Measurements from ENCODE around the gene APOF.

APOF gene

DNA sequence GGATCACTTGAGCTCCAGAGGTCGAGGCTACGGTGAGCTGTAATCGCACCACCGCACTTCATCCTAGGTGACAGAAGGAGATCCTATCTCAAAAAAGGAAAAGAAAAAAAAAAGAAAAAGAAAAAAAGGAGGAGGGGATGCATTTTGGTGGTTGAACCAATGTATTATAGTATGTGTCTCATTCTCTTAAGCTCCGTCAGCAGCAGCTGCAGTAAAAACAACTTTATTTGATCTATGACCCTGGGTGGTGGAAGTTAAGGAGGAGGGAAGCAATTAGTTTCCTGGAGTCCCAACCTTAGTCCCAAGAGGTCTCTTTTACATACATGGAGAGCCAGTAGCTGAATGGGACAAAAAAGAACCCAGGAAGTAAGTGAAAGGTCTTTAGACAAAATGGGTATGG, 26.8 kb upstream of the APOF start:
- no peaks in the 10 kb centered on the region for H3K27me3 ChIP-seq (ENCODE audit: control insufficient read depth, insufficient read depth, low read length)
- no peaks in the 10 kb centered on the region for H3K9me3 ChIP-seq (ENCODE audit: control insufficient read depth, low read depth, low read length)
- no peak overlapping the region for H3K4me3 ChIP-seq (ENCODE audit: low read length)
- peaks cover 3% of the 10 kb centered on the region for H3K4me1 ChIP-seq (ENCODE audit: control insufficient read depth, low read depth, low read length)
- H3K36me3 ChIP-seq (ENCODE audit: control insufficient read depth, low read depth, low read length), result no peaks in the 10 kb centered on the region
- H3K27ac ChIP-seq (ENCODE audit: low read length), result no peak overlapping the region
- no peak overlapping the region for H3K9ac ChIP-seq (ENCODE audit: low read length)

DNA sequence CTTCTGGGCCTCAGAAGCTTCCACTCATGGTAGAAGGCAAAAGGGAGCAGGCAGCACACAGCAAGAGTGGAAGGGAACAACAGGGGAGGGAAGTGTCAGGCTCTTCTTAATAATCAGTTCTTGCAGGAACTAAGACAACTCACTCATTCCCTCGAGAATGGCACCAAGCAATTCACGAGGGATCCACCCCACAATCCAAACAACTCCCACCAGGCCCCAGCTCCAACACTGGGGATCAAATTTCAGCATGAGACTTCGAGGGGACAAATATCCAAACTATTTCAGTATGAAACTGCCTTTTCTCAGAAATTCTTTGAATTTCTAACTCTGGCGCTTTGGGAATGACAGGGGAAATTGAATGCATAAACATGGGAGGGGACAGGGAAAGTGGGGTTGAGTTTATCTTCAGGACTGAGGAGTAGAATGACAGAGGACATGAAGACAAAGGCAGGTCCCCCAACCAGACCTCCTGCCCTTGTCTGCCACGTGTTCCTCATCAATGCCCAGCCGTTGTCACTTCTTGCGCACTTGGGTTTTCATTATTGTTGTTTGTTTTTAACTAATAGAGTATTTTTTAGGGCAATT, 24.6 kb upstream of the APOF start:
- no peak overlapping the region for H3K9ac ChIP-seq (ENCODE audit: low read length)
- H3K9me3 ChIP-seq (ENCODE audit: control insufficient read depth, low read depth, low read length), result no peaks in the 10 kb centered on the region
- no peaks in the 10 kb centered on the region for H3K27me3 ChIP-seq (ENCODE audit: control insufficient read depth, insufficient read depth, low read length)
- no peak overlapping the region for H3K4me3 ChIP-seq (ENCODE audit: low read length)
- H3K27ac ChIP-seq (ENCODE audit: low read length), result no peak overlapping the region
- peaks cover 3% of the 10 kb centered on the region for H3K4me1 ChIP-seq (ENCODE audit: control insufficient read depth, low read depth, low read length)
- H3K36me3 ChIP-seq (ENCODE audit: control insufficient read depth, low read depth, low read length), result no peaks in the 10 kb centered on the region

DNA sequence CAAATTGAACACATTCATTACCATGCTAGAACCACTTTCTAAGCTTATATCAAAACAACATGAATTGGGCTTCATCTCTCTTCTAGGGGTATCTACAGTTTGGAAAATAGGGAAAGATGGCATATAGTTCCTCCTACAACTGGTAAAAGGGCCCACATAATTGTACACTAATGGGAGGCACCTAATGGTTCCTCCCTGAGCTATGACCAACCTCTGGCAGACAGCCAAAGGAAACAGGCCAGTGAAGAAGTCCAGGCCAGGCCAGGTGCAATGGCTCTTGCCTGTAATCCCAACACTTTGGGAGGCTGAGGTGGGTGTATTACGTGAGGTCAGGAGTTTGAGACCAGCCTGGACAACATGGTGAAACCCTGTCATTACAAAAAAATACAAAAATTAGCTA, 23.2 kb upstream of the APOF start:
- Histone ChIP-seq H3K36me3 (ENCODE audit: control insufficient read depth, low read depth, low read length) (no peaks in the 10 kb centered on the region), H3K4me3 (ENCODE audit: low read length) (no peak overlapping the region), H3K4me1 (ENCODE audit: control insufficient read depth, low read depth, low read length) (peaks cover 3% of the 10 kb centered on the region), H3K27ac (ENCODE audit: low read length) (no peak overlapping the region), H3K27me3 (ENCODE audit: control insufficient read depth, insufficient read depth, low read length) (no peaks in the 10 kb centered on the region), H3K9ac (ENCODE audit: low read length) (no peak overlapping the region), H3K9me3 (ENCODE audit: control insufficient read depth, low read depth, low read length) (no peaks in the 10 kb centered on the region)

DNA sequence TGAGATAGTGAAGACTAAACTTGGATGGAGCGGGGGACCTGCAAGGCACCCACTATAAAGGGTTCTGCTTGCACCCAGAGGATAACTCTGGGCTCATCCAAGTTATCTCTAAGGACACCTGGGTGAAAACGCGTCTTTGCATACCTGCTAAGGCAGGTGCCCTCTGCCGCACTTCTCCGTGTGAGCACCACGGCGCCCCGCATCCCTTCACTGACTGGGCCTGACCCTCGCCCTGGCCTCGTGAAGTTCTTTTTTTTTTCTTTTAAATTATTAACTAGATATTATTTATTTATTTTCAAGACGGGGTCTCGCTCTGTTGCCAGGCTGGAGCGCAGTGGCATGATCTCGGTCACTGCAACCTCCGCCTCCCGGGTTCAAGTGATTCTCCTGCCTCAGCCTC, 20.0 kb upstream of the APOF start:
- Histone ChIP-seq H3K9ac (ENCODE audit: low read length) (no peak overlapping the region), H3K4me3 (ENCODE audit: low read length) (no peak overlapping the region), H3K27me3 (ENCODE audit: control insufficient read depth, insufficient read depth, low read length) (no peaks in the 10 kb centered on the region), H3K9me3 (ENCODE audit: control insufficient read depth, low read depth, low read length) (no peaks in the 10 kb centered on the region), H3K27ac (ENCODE audit: low read length) (no peak overlapping the region), H3K4me1 (ENCODE audit: control insufficient read depth, low read depth, low read length) (peaks cover 4% of the 10 kb centered on the region), H3K36me3 (ENCODE audit: control insufficient read depth, low read depth, low read length) (no peaks in the 10 kb centered on the region)

DNA sequence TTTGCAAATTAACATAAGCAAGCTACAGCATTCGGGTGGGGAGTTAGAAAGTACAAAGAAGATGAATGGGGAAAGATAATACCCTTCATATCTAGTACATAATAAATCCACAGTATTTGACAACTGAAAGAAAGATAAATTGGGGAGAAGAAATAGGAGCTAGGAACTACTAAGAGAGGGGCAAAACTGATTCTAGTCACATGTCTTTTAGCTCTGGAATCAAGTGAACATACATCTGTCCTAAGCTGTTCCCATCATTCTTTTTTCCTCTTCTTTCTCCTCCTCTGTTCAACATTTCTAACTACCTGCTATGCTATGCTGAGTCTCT, 15.3 kb upstream of the APOF start:
- Histone ChIP-seq H3K4me3 (ENCODE audit: low read length) (no peak overlapping the region), H3K4me1 (ENCODE audit: control insufficient read depth, low read depth, low read length) (peaks cover 4% of the 10 kb centered on the region), H3K36me3 (ENCODE audit: control insufficient read depth, low read depth, low read length) (no peaks in the 10 kb centered on the region), H3K27me3 (ENCODE audit: control insufficient read depth, insufficient read depth, low read length) (no peaks in the 10 kb centered on the region), H3K9me3 (ENCODE audit: control insufficient read depth, low read depth, low read length) (peaks cover 3% of the 10 kb centered on the region), H3K27ac (ENCODE audit: low read length) (no peak overlapping the region), H3K9ac (ENCODE audit: low read length) (no peak overlapping the region)

DNA sequence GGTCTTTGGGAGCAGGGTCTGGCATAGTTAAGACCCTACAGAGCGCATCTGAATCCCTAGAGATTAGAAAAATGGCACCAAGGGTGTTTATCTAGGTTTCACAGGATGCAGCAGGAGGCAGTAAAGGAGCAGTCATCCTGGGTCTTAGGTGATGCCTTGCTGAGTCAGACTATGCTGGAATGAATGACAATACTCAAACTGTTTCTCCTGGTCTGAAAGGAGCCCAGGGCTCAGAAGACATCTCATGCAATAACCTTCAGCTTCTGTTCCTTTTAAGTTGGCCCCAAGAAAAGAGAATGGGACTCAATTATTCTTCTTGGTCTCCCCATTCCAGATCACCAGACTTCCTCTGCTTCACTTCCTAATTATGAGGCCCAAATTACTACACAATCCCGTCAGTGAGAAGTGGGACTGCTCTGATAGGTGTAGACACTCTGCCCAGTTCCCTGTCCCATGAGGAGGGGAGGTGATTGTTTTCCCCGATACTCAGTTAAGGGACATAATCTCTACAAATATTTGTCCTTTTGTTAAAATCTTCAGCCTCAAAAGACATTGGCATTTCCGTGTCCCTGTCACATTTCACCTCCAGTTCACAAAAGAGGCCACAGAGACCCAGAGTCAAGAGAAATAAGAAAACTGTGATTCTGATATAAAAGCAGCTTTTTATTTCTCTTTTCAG, 14.8 kb upstream of the APOF start:
- Histone ChIP-seq H3K27me3 (ENCODE audit: control insufficient read depth, insufficient read depth, low read length) (no peaks in the 10 kb centered on the region), H3K4me1 (ENCODE audit: control insufficient read depth, low read depth, low read length) (peaks cover 4% of the 10 kb centered on the region), H3K4me3 (ENCODE audit: low read length) (no peak overlapping the region), H3K27ac (ENCODE audit: low read length) (no peak overlapping the region), H3K36me3 (ENCODE audit: control insufficient read depth, low read depth, low read length) (no peaks in the 10 kb centered on the region), H3K9me3 (ENCODE audit: control insufficient read depth, low read depth, low read length) (peaks cover 3% of the 10 kb centered on the region), H3K9ac (ENCODE audit: low read length) (no peak overlapping the region)

DNA sequence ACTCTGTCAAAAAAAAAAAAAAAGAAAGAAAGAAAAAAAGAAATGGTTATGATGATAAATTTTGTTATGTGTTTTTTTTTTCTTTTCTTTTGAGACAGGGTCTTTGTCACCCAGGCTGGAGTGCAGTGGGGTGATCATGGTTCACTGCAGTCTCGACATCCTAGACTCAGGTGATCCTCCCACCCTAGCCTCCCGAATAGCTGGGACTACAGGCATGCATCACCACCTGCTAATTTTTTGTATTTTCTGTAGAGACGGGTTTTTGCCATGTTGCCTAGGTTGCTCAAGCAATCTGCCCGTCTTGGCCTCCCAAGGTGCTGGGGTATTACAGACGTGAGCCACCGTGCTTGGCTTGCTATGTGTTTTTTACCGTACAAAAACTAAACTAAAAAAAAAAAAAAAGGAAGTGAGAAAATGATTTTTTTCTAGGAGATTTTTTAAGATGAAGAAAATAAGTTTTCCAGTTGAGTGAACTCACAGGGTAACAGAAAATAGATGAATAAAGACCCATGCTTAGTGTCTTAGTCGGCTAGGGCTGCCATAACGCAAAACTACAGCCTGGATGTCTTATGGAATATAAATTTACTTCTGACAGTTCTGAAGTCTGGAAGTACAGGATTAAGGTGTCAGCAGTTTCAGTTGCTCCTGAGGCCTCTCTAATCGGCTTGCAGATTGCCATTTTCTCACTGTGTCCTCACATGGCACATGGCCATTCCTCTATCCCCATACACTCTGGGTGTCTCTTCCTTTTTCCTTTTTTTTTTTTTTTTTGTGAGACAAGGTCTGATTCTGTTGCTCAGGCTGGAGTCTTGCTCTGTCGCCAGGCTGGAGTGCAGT, 13.2 kb upstream of the APOF start:
- Histone ChIP-seq H3K9ac (ENCODE audit: low read length) (no peak overlapping the region), H3K4me1 (ENCODE audit: control insufficient read depth, low read depth, low read length) (peaks cover 4% of the 10 kb centered on the region), H3K4me3 (ENCODE audit: low read length) (no peak overlapping the region), H3K9me3 (ENCODE audit: control insufficient read depth, low read depth, low read length) (peaks cover 3% of the 10 kb centered on the region), H3K27me3 (ENCODE audit: control insufficient read depth, insufficient read depth, low read length) (no peaks in the 10 kb centered on the region), H3K27ac (ENCODE audit: low read length) (no peak overlapping the region), H3K36me3 (ENCODE audit: control insufficient read depth, low read depth, low read length) (no peaks in the 10 kb centered on the region)

DNA sequence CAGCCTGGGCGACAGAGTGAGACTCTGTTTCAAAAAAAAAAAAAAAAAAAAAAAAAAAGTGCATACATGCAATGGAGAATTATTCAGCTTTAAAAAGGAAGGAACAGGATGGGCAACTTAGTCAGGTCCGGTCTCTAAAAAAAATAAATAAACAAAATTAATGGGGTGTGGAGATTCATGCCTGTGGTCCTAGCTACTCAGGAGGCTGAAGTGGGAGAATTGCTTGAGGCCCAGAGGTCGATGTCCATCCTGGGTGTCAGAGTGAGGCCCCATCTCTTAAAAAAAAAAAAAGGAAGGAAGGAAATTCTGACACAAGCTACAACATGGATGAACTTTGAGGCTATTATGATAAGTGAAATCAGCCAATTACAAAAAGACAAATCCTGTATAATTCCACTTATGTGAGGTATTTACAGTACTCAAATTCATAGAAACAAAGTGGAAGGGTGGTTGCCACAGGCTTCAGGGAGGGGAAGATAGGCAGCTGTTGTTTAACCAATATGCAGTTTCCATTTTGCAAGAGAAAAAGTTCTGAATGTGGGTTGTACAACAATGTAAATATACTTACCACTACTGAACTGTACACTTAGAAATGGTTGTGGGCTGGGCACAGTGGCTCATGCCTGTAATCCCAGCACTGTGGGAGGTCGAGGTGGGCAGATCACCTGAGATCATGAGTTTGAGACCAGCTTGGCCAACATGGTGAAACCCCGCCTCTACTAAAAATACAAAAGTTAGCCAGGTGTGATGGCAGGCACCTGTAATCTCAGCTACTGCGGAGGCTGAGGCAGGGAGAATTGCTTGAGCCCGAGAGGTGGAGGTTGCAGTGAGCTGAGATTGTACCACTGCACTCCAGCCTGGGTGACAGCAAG, 12.3 kb upstream of the APOF start:
- H3K9me3 ChIP-seq (ENCODE audit: control insufficient read depth, low read depth, low read length), result peaks cover 3% of the 10 kb centered on the region
- peaks cover 4% of the 10 kb centered on the region for H3K4me1 ChIP-seq (ENCODE audit: control insufficient read depth, low read depth, low read length)
- no peak overlapping the region for H3K4me3 ChIP-seq (ENCODE audit: low read length)
- no peak overlapping the region for H3K9ac ChIP-seq (ENCODE audit: low read length)
- H3K27ac ChIP-seq (ENCODE audit: low read length), result no peak overlapping the region
- no peaks in the 10 kb centered on the region for H3K36me3 ChIP-seq (ENCODE audit: control insufficient read depth, low read depth, low read length)
- no peaks in the 10 kb centered on the region for H3K27me3 ChIP-seq (ENCODE audit: control insufficient read depth, insufficient read depth, low read length)

DNA sequence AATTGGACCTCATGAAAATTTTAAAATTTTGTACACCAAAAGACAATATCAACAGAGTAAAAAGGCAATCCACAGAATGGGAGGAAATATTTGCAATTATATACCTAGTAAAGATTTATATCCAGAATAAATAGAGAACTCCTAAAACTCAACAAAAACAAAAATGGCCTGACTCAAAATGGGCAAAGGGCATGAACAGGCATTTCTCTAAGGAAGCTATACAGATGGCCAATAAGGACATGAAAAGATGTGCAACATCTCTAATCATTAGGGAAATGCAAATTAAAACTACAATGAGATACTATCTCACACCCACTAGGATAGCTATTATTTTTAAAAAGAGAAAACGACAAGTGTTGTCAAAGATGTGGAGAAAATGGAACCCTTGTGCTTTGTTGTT, 10.9 kb upstream of the APOF start:
- Histone ChIP-seq H3K9ac (ENCODE audit: low read length) (no peak overlapping the region), H3K27me3 (ENCODE audit: control insufficient read depth, insufficient read depth, low read length) (no peaks in the 10 kb centered on the region), H3K9me3 (ENCODE audit: control insufficient read depth, low read depth, low read length) (peaks cover 3% of the 10 kb centered on the region), H3K27ac (ENCODE audit: low read length) (no peak overlapping the region), H3K4me3 (ENCODE audit: low read length) (no peak overlapping the region), H3K4me1 (ENCODE audit: control insufficient read depth, low read depth, low read length) (peaks cover 4% of the 10 kb centered on the region), H3K36me3 (ENCODE audit: control insufficient read depth, low read depth, low read length) (no peaks in the 10 kb centered on the region)

DNA sequence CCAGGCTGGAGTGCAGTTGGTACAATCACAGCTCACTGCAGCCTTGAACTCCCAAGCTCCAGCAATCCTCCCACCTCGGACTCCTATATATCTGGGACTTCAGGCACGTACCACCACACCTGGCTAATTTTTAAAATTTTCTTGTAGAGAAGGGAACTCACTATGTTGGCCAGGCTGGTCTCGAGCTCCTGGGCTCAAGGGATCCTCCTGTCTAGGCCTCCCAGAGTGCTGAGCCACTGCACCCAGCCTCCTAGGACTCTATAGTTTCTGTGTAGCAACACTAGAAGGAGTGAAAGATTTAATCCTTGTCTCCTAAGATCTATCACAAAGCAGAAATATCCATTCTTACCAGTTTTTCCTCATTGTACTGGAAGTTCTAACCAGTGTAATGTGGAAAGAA, 4.3 kb upstream of the APOF start:
- Histone ChIP-seq H3K9me3 (ENCODE audit: control insufficient read depth, low read depth, low read length) (no peaks in the 10 kb centered on the region), H3K4me1 (ENCODE audit: control insufficient read depth, low read depth, low read length) (no peaks in the 10 kb centered on the region), H3K36me3 (ENCODE audit: control insufficient read depth, low read depth, low read length) (no peaks in the 10 kb centered on the region), H3K27me3 (ENCODE audit: control insufficient read depth, insufficient read depth, low read length) (no peaks in the 10 kb centered on the region), H3K27ac (ENCODE audit: low read length) (no peak overlapping the region), H3K4me3 (ENCODE audit: low read length) (no peak overlapping the region), H3K9ac (ENCODE audit: low read length) (no peak overlapping the region)

DNA sequence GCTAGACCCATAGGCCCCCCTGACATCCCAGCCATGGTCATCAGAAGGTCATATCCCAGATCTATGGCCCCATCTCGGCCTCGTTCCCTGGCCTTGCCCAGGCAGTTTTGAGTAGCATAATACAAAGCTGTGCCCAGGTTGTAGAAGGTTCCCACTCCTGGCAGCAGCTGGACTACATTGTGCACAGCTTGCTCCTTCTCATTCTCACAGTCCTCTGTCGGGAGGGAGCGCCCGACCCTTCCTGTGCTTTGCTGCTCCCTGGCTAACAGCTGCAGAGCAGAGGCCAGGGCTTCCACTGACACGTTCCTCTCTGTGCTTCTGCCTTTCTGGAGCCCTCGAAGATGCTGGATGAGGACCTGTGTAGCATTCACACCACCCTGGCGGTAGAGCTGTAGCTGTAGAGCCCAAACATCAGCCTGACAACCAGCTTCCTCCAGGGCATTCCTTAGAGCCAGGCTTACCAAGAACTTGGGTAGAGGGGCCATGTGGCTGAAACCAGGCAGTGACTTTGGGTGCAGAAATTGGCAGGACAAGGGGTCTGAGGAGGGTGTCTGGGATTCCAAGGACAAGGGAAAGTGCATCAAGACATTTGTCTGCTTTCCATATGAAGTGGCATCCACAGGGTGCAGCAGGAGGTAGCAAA, 1.0 kb downstream of the APOF start:
- H3K9ac ChIP-seq (ENCODE audit: low read length), result no peak overlapping the region
- no peaks in the 10 kb centered on the region for H3K36me3 ChIP-seq (ENCODE audit: control insufficient read depth, low read depth, low read length)
- H3K27me3 ChIP-seq (ENCODE audit: control insufficient read depth, insufficient read depth, low read length), result no peaks in the 10 kb centered on the region
- H3K9me3 ChIP-seq (ENCODE audit: control insufficient read depth, low read depth, low read length), result no peaks in the 10 kb centered on the region
- H3K27ac ChIP-seq (ENCODE audit: low read length), result no peak overlapping the region
- H3K4me3 ChIP-seq (ENCODE audit: low read length), result no peak overlapping the region
- H3K4me1 ChIP-seq (ENCODE audit: control insufficient read depth, low read depth, low read length), result peaks cover 5% of the 10 kb centered on the region

Data from iPS-18a (cell line).